GM19372 (cell line): ENCODE measurements around the gene LHFPL3.

Experiments
- ATAC-seq: cut with Tn5 transposase; IDR thresholded peaks from one replicate; pipeline ENCODE4 v1.9.1; 2021; ENCODE audit warnings: mild to moderate bottlenecking, low read depth, moderate library complexity; ENCODE audit not compliant: unreplicated experiment

Gene LHFPL3

GRCh38 chr7:104791080-104791479, 462.7 kb downstream of the LHFPL3 start:
- no peak for ATAC-seq

GRCh38 chr7:104793066-104793465, 464.7 kb downstream of the LHFPL3 start:
- no peak for ATAC-seq

DNA sequence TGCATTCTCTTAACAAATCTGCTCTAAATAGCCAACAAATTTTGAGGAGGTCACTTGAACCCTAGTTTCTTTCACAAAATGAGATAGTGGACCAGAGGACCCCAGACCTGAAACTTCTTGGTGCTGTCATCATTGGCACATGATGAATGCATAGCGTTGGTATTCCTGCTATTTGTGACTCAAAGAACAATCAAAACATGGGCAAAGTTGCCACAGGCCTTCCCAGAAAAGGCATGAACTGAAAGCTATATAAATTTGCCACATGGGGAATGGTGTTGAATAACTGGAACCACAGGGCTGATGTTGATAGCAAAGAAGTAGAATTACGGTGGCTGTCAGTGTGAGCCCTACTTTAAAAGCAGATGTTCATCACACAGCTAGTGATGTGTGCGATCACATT, 465.8 kb downstream of the LHFPL3 start:
- no peak for ATAC-seq

DNA sequence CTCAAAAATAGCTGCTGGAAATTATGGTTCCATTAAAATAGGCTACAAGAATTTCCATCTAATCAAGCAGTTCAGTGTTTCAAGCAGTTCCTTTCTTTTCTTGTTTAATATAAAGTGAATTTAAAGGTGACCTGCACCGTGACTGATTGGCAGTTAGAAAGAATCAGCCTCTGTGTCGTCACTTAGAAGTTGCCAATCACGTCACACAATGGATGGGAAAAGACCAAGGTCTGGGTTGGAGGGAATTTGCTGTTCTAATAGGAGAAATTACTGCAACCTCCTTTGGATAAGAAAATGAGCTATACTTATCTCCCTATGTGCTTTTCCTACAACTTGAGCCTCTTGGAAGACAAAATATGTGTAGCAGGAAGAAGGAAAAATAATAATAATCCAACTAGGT, 466.2 kb downstream of the LHFPL3 start:
- no peak for ATAC-seq

DNA sequence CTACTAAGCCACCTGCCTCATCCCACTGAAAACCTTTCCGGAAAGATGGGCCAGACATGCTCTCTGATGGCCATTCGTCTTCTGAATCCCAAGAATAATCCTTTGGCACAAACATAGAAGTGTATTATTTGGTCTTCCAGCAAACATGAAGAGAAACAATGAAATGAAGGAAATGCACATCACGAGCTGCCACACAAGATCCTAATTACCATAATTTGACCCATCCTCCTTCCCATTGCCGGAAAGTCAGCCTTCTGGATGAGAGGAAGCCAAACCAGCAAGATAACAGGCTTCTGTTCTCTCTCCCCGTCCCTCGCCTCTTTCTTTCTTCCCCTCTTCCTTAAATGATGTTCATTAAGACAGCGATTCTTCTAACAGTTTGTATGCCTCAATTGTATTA, 466.7 kb downstream of the LHFPL3 start:
- no peak for ATAC-seq

DNA sequence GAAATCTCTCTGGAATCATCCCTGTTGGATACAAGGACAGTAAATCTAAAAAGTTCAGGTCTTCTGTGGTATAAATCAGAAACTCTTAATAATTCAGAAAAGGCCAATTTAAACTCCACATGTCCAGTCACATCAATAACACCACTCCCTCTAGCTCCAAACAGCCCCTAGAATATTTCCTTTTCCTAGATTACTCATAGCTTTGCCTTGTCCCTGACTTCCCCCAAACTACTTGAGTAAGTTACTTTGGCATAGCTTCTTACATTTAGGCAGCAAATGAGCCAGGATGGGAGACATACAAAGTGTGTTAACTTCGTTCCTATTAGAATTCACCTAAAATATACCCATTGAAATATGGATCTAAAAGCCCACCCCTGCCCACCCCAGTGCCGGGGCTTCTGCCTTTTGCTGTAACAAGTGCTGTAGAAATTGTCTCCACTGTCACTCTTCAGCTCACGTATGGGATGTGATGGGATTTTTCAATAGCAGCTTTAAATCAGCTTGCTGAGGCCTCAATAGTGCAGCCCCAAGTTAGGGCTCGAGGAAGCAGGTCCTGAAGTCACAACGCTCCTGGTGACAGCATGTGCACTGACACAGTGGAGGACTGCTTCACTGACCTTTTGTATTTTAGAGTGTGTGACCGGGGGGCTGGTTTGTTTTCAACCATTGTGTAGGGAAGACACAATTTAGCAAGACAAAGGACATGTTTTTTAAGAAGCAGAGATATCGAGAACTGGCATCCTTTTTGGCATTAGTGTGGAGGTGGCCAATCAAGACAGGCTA, 467.4 kb downstream of the LHFPL3 start:
- ATAC-seq, result no peak

- ATAC-seq, result no peak
Observed at GRCh38 chr7:104800307-104800706, 471.9 kb downstream of the LHFPL3 start.

DNA sequence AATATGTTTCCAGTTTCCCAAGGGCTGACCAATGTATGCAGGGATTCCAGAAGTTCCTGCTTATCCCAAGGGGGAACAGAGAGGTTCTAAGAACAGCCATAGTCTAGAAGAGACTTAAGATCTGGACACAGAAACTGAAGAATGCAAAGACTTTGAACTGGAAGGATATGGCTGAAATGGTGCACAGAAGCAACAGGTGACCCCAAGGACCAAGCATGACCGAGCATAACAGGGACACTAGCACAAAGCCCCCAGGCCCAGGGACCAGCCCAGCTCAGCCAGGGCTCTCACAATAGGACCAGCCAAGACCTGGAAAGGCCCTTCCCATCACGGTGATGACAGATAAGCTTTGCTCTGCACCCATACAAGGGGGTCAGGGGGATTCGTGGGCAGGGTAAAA, 472.6 kb downstream of the LHFPL3 start:
- ATAC-seq, result no peak

GRCh38 chr7:104803931-104804330, 475.5 kb downstream of the LHFPL3 start:
- ATAC-seq, result no peak

- ATAC-seq, result no peak
Observed at GRCh38 chr7:104804696-104805095, 476.3 kb downstream of the LHFPL3 start.

DNA sequence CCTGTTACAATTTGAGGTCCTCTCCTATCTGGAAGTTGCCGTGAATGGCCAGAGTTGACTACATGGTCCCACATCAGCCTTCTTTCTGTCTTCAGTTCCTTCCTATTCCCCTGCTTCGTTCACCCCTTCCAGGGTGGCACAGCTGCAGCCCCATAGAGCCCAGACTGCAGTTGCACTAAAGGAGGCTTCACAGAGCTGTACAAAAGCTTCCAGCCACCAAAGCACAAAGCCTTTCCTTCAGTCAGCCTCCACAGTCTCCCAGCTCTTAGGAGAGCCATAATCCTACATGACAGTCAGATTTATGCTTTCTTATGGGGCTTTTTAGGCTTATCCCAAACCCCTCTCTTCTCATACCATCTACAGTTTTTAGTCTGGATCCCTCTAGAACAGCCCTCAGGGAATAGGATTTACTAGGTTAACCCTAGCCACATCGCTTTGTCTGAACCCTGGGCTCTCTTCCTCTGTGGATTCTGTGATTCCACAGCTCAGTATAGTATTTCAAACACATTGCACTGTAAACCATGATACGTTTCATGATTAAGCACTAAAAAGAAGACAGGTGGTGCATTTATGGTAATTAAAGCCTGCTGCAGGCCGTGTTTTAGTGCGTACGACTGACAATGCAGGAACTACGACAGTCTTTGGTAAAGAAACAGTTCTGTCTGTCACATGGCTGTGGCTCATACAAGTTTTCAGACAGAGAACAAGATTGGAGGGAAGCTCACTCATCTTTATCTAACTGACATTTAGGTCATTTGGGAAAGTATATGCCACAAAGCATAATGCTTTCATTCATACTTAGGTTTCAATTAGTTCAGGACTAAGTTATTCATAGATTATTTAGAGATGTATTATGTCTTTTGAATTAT, 477.3 kb downstream of the LHFPL3 start:
- ATAC-seq, result no peak

DNA sequence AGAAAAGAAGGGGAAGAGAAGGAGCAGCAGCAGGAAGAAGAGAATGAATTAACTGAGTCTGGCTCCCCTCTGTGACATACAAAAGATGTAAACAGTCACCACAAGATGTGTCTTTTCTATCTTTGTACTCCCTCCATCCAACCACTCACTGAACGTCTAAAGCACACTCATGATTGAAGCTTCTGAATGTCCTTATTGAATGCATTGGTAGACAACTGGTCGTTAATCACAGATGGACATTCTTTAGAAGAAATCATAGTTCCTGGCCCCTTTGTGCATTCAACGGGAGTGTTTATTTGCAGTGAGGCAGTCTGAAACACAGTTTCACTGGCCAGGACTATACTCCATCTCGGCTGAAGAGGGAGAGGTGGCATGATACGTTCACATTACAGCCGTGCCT, 479.3 kb downstream of the LHFPL3 start:
- ATAC-seq, result no peak

DNA sequence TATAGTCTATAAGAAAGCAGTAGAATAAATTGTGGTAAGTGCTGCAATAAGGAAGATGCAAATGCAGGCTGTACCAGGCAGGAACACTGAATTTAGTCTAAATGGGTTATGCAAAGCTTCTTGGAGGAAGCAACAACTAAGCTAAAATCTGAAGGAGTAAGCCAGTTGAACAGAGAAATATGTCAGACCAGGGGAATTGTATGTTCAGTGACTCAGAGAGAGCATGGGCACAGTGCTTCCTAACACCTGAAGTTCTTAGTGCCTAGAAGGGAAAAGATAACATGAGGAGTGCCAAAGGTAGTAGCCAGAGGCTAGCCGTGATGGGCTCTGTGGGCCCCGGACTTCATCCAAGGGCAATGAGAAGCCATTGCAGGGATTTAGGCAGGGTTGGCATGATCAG, 481.5 kb downstream of the LHFPL3 start:
- no peak for ATAC-seq

- no peak for ATAC-seq
Observed at GRCh38 chr7:104814126-104814525, 485.7 kb downstream of the LHFPL3 start.

- no peak for ATAC-seq
Observed at GRCh38 chr7:104814671-104815400, 486.4 kb downstream of the LHFPL3 start.

DNA sequence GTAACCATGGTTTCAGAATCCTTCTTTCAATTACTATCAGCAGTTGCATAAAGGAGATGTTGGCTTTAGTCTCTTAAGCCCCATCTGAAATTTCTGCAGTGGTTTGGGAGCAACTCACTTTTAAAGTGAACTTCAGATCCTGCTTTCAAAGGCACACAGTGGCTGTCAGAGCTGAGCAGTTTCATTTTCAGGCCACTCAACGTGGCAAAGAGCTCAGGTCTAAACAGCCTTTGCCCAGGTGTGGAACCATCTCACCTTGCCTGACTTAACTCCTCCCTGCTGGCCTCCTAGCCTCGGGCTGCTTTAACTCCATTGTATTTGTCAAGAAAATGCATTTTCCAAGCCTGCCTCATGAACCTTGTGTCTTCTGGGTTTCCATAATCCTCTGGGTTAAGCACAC, 488.1 kb downstream of the LHFPL3 start:
- ATAC-seq, result no peak

GRCh38 chr7:104818961-104819880, 490.8 kb downstream of the LHFPL3 start:
- ATAC-seq, result no peak

- no peak for ATAC-seq
Observed at GRCh38 chr7:104820836-104821535, 492.6 kb downstream of the LHFPL3 start.

GRCh38 chr7:104823177-104823576, 494.8 kb downstream of the LHFPL3 start:
- no peak for ATAC-seq
